GM18867 (cell line): ENCODE measurements around the gene ITIH6.
"Not testable (repeated sequence)": the region's sequence is repeated elsewhere in the genome, so short reads cannot be mapped to it uniquely, and the experiment has no call there.

Experiments
- ATAC-seq: cut with Tn5 transposase; IDR thresholded peaks from one replicate; pipeline ENCODE4 v1.9.1; 2021; ENCODE audit warnings: mild to moderate bottlenecking, moderate library complexity; ENCODE audit not compliant: unreplicated experiment

ITIH6 gene

GRCh38 chrX:54798137-54798536 lies at the start of gene ITIH6:
Gene ITIH6 (minus strand): TSS chrX:54798255. CDS start chrX:54798210, 45 bp downstream.
- no peak for ATAC-seq

GRCh38 chrX:54847700-54848099 lies 49.6 kb upstream of the ITIH6 start:
- not testable (repeated sequence) for ATAC-seq

- ATAC-seq = no peak
Observed at GRCh38 chrX:54843050-54843449, 45.0 kb upstream of the ITIH6 start.

GRCh38 chrX:54842607-54843006 lies 44.6 kb upstream of the ITIH6 start:
- no peak for ATAC-seq

- ATAC-seq = not testable (repeated sequence)
Observed at GRCh38 chrX:54841184-54841874, 43.3 kb upstream of the ITIH6 start.

GRCh38 chrX:54838583-54838982 lies 40.5 kb upstream of the ITIH6 start:
- no peak for ATAC-seq

GRCh38 chrX:54826598-54826997 lies 28.5 kb upstream of the ITIH6 start:
- ATAC-seq = no peak

- peak; percentile 43 for ATAC-seq
Observed at GRCh38 chrX:54825716-54826438, 27.8 kb upstream of the ITIH6 start.

GRCh38 chrX:54824722-54825121 lies 26.7 kb upstream of the ITIH6 start:
- no peak for ATAC-seq

- no peak for ATAC-seq
Observed at GRCh38 chrX:54824195-54824594, 26.1 kb upstream of the ITIH6 start.

- no peak for ATAC-seq
Observed at GRCh38 chrX:54821310-54821709, 23.3 kb upstream of the ITIH6 start.

GRCh38 chrX:54820737-54821136 lies 22.7 kb upstream of the ITIH6 start:
- ATAC-seq = no peak

GRCh38 chrX:54819201-54819600 lies 21.1 kb upstream of the ITIH6 start:
- no peak for ATAC-seq

GRCh38 chrX:54818221-54818620 lies 20.2 kb upstream of the ITIH6 start:
- ATAC-seq = no peak

- ATAC-seq = no peak
Observed at GRCh38 chrX:54817220-54817820, 19.3 kb upstream of the ITIH6 start.

- ATAC-seq = no peak
Observed at GRCh38 chrX:54812306-54812705, 14.3 kb upstream of the ITIH6 start.

- ATAC-seq = no peak
Observed at GRCh38 chrX:54811301-54811885, 13.3 kb upstream of the ITIH6 start.

GRCh38 chrX:54810532-54810931 lies 12.5 kb upstream of the ITIH6 start:
- no peak for ATAC-seq

GRCh38 chrX:54808605-54809483 lies 10.8 kb upstream of the ITIH6 start:
- ATAC-seq = peak; percentile 80

- ATAC-seq = peak; percentile 27
Observed at GRCh38 chrX:54808109-54808604, 10.1 kb upstream of the ITIH6 start.
